DMS79 (cell line): ENCODE data around the gene CAMK2D.
"Not testable (repeated sequence)": the region's sequence is repeated elsewhere in the genome, so short reads cannot be mapped to it uniquely, and the experiment has no call there.

ENCODE experiments used
- DNase-seq: peaks from one replicate; lab custom pipeline; 2025; lab: John Stamatoyannopoulos, UW

The CAMK2D gene

DNA sequence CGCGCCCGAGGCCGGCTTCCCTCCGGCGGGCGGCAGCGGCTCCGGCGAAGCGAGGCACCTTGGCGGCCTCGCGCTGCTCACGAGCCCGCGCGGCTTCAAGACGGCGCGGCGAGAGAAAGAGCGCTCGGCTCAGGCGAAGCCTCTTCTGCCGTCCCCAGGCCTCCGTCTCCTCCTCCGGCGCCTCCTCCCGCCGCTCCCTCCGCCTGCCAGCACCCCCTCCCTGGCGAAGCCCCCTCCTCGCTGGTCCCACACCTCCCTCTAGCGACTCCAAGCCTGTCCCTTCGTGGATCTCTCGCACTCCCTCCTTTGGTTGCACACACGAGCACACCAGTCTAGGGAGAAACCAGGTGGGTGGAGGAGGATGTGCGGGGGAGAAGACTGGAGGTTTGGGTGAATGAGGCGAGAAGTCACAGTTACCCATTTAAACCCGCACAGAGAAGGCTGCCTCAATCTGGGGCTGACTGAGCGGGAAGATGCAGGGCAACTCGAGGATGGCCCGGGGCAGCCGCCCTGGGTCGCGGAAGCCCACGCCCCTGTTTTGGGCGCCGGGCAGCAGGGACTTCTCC is at the start of gene CAMK2D:
TSS of gene CAMK2D (minus strand) at position 119 of the 566 bp plus-strand sequence. CDS start 670 bp downstream, outside the sequence.
- DNase-seq = peak; percentile 10

DNA sequence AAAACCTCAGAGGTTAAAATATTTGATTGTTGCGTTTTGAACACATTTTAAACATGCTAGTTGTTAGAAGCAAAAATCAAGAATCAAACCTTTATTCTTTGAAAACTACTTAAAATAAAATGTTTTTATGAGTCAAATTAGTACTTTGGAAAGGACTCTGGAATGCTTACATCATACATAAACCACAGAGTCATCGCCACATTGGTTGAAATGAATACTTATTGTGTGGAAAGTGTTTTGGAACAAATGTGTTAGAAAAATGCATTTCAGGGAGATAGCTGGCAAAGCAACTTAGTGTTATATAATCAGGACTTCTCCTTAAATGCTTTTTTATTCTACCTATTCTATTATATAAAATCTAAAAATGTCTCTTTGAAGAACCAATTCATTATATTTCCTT is 49.4 kb upstream of the CAMK2D start:
- DNase-seq = no peak

DNA sequence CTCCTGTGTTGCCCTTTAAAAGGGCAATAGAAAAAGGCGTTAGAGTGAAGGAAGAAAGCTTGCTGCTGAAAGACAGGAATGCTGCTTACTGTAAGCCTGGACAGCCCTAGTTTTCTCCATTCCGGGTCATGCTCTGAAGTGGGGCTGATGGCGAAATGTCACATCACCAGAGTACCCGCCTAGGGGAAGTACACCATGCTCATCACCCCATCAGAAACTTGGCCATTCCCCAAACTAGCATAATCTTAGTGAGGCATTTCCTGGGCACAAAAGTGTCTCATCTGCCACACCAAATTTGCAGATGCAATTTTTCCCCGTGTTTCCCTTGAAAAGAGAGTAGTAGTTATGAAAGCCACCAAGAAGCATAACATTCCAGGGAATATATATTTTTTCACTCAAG is 47.8 kb upstream of the CAMK2D start:
- no peak for DNase-seq

DNA sequence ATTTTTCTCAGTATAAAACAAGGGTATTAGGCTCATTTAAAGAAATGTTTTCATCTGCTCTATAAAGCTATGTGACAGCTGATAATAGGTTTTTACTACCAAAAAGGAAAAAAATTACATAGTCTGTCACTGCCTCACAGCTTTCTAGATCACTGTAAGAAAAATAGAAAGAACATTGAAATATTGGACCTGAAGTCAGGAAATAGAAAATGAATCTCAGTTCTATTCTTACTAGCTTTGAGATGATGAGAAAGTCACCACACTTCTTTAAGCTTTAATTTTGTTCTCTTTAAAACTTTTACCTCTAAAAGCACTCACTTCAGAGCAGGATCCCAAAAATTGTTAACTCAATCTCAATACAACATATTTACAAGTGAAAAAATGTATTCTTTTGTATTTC is 45.3 kb upstream of the CAMK2D start:
- no peak for DNase-seq

DNA sequence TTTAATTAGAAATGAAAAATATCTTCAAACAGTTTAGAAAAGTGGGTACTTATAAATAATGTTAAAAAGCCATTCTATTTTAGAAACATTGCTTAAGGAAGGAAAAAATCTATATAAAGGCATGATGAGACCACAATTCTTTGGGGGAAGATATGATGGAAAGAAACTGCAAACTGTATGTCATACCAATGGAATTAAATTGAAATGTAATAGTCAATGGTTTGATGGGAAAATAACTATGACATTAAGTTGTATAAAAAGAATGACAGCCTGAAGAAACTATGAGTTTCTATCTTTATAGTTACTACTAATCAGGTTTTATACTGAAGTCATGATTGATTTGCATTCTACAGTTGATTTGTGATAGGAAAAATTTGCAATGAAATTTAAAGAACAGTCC is 40.3 kb upstream of the CAMK2D start:
- no peak for DNase-seq

DNA sequence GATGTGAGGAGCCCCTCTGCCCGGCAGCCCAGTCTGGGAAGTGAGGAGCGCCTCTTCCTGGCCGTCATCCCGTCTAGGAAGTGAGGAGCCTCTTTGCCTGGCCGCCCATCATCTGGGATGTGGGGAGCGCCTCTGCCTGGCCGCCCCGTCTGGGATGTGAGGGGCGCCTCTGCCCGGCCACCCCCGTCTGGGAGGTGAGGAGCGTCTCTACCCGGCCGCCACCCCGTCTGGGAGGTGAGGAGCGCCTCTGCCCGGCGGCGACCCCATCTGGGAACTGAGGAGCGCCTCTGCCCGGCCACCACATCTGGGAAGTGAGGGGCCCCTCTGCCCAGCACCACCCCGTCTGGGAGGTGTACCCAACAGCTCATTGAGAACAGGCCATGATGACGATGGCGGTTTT is 34.8 kb upstream of the CAMK2D start:
- DNase-seq = not testable (repeated sequence)

DNA sequence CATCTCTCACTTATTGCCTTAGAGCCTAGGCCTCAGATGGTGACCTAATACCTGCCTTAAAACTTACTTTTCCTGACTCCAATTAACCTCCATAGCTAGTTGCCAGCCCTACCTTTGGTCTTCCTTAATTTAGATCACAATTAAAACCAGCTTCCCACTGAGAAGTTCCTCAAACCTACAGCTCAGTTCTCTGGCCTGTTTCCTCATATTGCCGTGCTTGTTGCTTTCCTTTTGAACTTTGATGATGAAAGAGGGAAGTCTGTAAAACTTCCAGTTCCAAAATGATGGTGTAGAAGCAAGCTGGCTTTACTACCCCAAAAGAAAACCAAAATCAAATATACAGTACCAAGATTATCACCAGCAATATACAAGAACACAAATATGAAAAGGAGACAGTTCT is 28.9 kb upstream of the CAMK2D start:
- DNase-seq = no peak

DNA sequence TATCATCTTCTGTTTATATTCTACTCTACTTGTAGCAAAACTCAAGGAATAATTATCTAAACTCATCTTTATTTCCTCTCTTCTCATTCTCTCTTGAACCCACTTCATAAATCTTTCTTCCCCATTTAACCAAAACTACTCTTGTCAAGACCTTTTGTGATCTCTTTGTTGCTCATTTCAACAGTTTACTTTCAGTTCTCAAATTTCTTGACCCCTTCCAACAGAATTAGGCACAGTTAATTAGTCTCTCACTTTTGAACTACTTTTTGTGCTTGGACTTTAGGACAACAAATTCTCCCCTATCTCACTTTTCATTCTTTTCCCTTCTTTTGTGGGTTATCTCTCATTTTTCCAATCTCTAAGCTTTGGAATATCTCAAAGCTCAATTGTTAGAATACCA is 27.4 kb upstream of the CAMK2D start:
- no peak for DNase-seq

DNA sequence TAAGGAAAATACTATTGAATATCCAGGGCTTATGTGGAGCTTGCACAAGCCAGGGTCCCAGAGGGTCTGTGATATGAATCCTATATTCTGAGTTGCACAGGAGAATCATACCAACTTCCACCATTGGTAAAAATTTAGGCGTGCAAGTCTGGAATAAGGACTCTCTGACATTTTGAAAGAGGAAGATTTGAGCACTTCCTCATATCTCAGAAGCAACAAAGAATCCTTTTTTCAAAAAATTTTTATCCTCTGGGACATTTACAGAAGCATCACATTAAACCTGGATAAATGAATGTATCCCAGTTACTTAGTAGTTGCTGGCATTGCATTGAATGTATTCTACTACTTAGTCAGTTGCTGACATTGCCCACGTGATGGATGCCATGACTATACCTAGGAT is 24.2 kb upstream of the CAMK2D start:
- no peak for DNase-seq

DNA sequence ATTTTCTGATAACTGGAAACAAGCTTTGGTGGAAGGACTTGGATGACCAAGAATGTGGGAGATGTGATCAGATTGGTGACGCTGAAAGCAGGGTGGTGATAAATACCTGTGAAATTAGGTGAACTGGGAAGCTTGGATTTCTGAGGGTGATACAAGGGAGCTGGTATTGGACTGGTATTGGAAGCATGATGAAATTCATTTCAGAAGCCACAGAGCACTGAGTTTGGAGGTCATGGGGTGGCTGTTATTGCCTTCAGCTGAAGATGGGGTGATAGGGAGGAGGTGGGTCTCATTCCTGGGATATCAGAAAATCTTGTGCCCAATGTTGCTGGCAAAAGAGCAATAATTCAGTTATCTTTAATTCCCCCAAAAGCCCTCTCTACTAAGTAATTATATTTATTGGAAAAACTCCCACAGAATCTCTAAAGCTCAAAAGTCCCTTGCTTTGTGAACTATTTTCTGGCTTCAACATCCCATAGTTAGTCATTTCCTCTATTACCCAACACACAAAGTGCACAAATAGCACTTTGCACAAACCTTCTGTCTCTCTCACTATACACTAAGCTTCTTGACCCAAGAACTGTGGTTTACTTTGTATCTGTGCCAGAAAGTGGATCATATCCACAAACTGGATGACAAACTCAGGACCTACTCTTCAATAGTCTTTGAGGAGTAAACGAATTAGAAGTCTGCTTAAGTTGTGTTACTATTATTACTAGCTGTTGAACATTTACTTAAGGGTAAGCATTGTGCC is 23.1 kb upstream of the CAMK2D start:
- no peak for DNase-seq

DNA sequence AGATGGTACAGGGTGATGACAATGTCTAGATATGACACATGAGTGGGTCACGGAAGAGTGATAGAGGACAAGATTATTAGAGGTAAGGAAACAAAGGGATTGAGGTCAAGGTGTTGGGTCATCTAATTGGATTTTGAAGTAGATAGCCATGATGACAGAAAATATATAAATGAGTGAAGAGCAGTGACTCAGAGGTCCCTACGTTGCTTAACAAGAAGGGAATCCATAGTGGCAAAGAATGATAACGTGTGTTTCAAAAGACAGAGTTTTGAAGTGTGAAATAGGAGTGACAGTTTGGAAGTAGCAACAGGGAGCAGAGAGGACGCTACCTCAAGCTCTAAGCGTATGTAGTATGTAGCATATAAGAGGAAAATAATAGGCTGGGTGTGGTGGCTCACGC is 22.2 kb upstream of the CAMK2D start:
- DNase-seq = no peak

DNA sequence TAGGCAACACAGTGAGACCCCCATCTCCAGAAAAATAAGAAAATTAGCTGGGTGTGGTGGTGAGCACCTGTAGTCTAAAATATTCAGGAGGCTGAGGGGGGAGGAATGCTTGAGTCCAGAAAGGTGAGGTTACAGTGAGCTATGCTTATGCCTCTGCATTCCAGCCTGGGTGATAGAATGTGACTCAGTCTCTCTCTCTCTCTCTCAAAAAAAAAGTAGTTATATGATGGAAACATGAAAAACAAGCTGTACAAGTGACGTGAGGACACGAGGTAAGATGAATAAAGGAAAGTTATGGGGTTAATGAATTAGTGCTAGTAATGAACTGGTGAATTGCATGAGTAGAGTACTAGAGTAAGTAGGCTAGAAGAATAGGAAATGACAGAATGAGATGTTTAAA is 21.8 kb upstream of the CAMK2D start:
- no peak for DNase-seq

DNA sequence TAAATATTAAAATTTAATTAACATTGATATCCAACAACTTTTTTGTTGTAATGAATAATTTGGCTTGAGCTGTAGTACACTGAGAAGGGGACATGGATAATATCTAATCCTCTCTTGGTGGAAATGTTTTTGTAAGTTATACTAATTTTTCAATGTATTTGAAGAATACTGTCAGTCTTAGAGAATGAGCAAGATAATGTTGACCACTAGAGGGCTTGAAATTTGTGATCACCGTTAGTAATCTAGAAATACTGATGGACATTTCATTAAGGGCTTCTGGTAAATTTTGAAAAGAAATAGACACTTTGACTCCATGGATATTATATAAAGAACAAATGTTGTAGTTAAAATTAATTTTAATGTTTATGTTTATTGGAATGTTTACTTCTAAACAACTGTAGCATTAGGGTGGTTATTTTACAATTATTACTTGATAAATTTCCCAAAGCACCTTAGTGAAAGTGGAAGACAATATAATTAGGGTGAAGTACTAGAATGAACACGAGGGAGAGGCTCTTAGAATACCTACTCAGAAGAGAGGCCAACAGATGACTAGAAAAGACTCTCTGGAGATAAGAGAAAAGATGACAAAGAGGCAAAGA is 20.0 kb upstream of the CAMK2D start:
- DNase-seq = no peak

DNA sequence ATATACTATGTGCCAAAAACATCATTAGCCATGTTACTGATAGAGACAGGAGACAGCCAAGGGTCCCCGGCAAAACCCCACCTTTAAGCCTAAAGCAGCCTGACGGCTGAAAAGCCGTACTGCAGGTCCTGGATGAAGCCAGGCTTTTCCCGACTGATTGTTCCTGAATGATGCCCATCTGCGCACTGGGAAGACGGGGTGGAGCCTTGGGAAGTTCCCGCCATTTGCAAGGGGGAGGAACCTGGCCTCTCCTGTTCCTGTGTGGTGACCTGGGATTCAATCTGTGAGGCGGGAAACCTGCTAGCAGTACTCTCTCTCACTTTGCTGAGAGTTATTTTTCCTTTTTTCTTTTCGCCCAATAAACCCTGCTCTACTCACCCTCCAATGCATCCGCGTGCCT is 15.1 kb upstream of the CAMK2D start:
- no peak for DNase-seq

DNA sequence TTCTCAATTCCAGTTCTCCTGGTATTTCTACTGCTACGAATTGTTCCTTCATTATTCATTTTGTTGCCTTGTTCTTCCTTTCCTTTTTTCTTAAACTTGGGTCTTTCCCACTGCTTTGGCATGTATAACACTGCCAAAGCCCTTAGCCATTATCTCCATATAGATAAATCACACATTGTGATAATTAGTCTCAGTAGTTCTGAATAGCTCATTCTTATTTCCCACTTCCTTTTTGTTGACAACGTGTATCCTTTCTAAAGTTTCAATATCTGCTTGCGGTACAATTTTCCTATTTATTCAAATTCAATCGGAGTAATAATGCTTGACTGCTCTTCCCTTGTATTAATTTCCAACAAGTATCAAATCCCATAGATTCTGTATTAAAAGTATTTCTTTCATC is 14.5 kb upstream of the CAMK2D start:
- DNase-seq = no peak

DNA sequence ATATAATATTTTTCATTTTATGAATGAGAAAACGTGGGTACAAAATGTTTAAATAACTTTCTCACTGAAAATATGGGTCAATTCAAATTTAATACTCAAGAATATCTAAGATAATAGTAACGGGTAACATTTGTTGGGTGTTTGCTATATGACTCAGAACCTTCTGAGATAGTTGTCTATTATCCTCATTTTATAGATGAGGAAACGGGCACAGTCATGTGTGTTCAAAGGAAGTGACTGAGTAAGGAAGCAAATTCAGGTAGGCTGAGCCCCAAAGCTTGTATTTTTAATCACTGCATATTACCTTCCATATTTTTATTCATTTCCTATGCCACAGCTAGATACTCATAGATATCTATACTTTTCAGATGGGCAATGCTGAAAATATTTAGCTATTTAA is 12.2 kb upstream of the CAMK2D start:
- no peak for DNase-seq

DNA sequence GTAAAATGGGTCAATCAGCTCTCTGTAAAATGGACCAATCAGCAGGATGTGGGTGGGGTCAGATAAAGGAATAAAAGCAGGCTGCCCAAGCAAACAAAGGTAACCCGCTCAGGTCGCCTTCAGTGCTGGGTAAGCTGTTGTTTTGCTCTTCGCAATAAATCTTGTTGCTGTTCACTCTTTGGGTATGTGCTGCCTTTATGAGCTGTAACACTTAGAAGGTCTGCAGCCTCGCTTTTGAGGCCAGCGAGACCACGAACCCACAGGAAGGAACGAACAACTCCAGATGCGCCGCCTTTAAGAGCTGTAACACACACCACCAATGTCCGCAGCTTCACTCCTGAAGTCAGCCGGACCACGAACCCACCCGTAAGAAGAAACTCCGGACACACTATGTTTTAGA is 11.5 kb upstream of the CAMK2D start:
- DNase-seq = no peak

DNA sequence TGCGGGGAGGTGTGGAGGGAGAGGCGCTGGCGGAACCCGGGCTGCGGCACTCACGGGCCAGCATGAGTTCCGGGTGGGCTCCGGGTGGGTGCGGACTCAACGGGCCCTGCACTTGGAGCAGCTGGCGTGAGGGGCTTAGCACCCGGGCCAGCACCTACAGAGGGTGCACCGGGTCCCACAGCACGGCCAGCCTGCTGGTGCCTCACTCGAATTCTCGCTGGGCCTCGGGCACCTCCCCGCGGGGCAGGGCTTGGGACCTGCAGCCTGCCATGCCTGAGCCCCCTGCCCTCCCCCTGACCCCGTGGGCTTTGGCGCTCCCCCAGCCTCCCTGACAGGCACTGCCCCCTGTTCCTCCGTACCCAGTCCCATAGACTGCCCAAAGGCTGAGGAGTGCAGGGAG is 10.8 kb upstream of the CAMK2D start:
- DNase-seq = no peak

DNA sequence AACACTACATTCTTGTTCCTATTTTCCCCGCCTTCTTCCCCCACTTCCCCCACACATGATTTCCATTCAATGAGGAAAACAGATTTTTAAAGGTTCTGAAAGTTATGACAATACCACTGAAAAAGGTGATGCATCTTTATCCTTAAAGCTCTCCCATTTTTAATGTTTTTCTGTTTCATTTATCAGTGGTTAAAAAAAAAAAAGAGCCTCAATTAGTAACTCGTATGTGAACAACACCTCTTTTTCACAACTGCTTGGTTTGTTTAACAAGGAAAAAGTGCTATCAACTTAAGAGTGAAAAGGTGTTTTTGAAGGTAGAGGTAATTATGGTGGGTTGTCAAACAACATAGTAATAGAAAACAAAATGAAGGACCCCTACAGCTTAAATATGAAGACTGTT is 8.2 kb upstream of the CAMK2D start:
- no peak for DNase-seq

DNA sequence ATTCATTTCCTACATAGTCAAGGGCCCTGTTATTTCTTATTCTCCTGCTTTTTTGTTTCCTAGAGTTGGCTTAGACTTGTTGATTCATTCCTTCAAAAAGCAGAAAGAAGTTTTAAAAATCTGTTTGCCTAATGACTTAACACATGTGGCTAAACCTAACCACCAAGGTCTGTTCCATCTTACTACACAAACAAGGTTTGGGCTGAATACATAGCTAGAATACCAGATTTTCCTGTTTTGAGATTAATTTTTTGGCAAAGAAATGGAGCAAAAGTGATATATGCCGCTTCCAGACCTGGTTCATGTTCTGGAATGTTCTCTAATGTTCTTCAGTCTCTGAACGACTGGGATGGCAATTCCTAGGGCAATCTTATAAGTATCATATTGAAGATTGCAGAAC is 7.4 kb upstream of the CAMK2D start:
- no peak for DNase-seq

DNA sequence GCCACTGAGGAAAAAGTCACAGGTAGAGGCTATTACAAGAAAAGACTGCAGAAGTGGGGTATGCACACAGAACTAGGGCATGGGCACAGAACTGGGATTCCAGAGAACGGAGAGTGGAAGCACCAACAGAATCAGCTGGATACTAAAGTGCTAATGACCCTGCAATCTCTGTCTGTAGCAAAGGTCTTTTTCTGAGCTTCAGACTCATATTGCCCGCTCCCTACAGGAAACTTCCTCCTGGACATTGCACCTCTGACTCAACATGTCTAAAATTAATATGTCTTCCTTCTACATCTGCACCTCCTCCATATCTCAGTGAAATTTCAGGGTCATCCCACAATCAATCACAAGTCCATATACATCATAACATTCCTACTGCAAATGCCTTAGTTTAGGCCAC is 5.3 kb upstream of the CAMK2D start:
- DNase-seq = no peak

DNA sequence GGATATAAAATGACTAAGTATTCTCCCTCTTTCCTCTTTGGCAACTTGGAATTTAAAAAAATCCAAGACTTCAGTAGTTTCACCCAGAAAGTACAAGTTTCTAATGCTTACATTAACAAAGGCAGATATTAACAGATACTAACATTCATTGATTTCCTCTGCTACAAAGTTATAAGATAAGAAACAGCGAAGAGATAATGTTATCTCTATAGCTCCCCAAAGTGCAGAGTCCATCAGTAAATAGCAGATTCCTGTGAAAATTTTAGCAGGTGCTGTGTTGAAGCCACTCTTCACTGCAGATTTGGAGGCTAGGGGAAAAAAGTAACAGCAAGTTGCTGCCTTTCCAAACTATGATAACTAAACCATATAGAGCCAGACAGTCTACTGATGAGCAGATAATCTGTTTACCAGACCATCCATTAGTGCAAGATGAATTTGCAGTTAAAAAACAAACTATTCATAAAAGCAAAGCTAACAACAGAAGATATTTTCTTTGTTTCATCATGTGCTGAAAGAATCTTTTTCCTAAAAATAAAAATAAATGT is 3.3 kb upstream of the CAMK2D start:
- DNase-seq = no peak

DNA sequence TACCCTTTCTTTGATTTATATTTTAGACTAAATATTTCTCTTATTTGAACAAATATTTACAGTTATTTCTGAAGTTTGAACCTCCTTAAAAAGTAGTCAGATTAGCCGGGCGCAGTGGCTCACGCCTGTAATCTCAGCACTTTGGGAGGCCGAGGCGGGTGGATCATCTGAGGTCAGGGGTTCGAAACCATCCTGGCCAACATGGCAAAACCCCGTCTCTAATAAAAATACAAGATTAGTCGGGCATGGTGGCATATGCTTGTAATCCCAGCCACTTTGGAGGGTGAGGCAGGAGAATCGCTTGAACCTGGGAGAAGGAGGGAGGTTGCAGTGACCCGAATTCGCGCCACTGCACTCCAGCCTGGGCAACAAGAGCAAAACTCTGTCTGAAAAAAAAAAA is 2.4 kb upstream of the CAMK2D start:
- not testable (repeated sequence) for DNase-seq

DNA sequence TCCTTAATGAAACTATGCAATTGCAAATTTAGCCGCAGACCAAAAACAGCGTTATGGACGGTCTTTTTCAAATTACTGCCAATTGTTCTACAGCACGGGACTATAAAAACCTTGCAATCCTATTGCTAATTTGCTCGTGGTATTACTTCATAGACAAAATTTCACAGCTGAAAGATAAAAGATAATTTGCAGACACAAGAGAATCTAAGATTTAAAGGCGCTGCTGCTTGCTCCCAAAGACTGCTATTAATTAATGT is 1.4 kb upstream of the CAMK2D start:
- no peak for DNase-seq
